Colonic mucosa (tissue), 4 donors: ENCODE measurements around the gene AQP6. TPM values are rescaled to one million over a fixed set of nuclear protein-coding genes. Genes with fewer than 3 reads are reported as not detected.

Source experiments
- DNase-seq: peaks from one replicate; pipeline ENCODE4 v3.0.0-alpha.2; 2020
- H3K27ac ChIP-seq: fragments of 200-600 bp; one replicate; pipeline ENCODE4 v1.8.0; 2021
- H3K27me3 ChIP-seq: fragments of 200-600 bp; one replicate; pipeline ENCODE4 v1.8.0; 2021
- H3K36me3 ChIP-seq: fragments of 200-600 bp; one replicate; pipeline ENCODE4 v1.8.0; 2021
- H3K4me1 ChIP-seq: fragments of 200-600 bp; one replicate; pipeline ENCODE4 v1.8.0; 2021; ENCODE audit warnings: mild to moderate bottlenecking
- H3K4me3 ChIP-seq: fragments of 200-600 bp; one replicate; pipeline ENCODE4 v1.8.0; 2021
- H3K9ac ChIP-seq, 2 donors: one replicate each; pipeline ENCODE4 v1.7.0; 2013; ENCODE audit warnings: control low read depth in 2 of 2, low read depth in 2 of 2, low read length in 2 of 2
- H3K9me3 ChIP-seq: fragments of 200-600 bp; one replicate; pipeline ENCODE4 v1.8.0; 2021
- CTCF ChIP-seq: fragments of 200-600 bp; IDR thresholded peaks from one replicate; pipeline ENCODE4 v1.8.0; 2022; ENCODE audit warnings: antibody characterized with exemption, mild to moderate bottlenecking
- intact Hi-C: fragments of 100-400 bp; cut with DNase I; formaldehyde crosslinking; loops from one replicate; pipeline ENCODE4 v1.14.1; 2022
- total RNA-seq, 2 donors: library from RNA; stranded (reverse); fragmentation: NEBNext Ultra II Directional in 1 of 2; extraction: Animal tissue kit (Norgen Biotek cat#: 25700) in 1 of 2; gene quantifications; one replicate each; pipeline ENCODE4 v1.2.1, GENCODE V29; 2021
- donor health status: healthy.
- donor health status: DM: no; HTN: no; CAD: no.
- donor health status: DM: no; HTN: no; CAD: no.

The AQP6 gene
- total RNA-seq, 2 donors from 2014 or later: not detected

DNA sequence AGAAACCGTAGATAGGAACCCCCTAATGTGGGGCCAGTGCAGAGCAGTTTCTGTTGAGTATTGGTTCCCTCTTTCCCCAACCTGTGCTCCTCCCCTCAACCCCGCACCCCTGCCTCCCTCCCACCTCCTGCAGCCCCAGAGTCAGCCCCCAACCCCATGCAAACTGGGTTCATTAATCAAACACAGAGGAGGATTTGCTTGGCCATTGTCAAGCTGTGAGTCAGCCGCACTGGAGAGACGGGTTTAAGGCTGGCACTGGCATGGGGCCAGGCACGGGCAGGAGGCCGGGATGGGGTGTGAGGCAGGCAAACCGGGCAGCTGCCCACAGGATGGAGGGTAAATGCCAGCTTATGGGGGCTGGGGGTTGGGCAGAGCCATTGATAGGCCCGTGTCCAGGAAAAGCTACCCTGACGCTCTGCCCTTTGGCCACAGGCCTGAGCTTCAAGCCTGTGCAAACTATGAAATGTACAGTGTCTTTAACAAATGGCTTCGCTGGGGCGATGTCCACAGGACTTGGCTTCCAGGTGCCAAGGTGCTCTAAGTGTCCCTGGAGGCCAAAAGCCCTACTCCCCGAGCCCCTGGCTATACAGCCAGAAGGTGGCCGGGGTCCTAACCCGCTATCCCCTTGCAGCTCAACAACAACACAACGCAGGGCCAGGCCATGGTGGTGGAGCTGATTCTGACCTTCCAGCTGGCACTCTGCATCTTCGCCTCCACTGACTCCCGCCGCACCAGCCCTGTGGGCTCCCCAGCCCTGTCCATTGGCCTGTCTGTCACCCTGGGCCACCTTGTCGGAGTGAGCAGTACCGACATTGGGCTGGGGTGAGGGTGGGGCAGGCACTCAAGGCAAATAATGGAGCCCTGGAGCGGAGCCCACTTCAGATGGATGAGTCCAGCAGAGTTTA is 9.6 kb upstream of the AQP6 start:
- H3K27ac ChIP-seq: no peak overlapping the region
- intact Hi-C loops: no loop called here

DNA sequence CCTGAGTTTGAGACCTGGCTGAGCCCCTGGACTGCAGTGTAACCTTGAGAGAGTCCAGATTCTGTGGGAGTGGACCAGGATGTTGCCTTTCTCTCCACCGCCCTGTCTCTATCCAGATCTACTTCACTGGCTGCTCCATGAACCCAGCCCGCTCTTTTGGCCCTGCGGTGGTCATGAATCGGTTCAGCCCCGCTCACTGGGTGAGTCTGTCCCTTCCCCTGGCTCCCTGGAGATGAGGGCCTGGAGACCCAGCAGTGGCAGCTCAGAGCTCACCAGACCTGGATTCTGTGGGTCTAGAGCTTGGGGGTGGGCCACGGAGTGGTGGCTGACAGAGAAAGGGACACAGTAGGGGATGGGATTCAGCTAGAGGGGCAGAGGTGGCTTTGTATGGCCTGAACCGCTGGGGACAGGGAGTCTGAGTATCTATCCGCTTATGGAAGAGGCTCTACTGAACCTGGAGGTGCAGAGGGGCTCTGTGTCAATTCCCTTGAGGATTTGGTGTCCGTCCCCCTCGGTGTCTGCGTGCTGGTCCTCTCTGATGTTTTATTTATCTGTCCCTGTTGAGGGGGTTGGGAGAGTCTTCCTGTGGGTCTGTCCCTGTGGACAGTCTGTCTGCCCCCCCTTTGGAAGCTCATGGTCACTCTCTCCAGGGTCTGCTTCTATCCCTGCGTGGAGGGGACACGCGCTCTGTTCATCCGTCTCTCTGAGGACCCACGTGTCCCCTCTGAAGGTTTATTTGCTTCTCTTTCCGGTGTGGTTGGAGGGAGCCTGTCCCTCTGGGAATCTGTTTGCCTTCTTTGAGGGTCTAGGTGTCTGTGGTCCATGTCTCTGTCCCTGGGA is 8.6 kb upstream of the AQP6 start:
- no peak overlapping the region for H3K27ac ChIP-seq
- no peak overlapping the region for H3K9ac ChIP-seq
- intact Hi-C loops: no loop called here
- TF ChIP-seq CTCF: no peak
- H3K4me1 ChIP-seq: peaks cover 6% of the 10 kb centered on the region
- DNase-seq: no peak
- H3K27me3 ChIP-seq: peaks cover 17% of the 10 kb centered on the region
- no peak overlapping the region for H3K4me3 ChIP-seq
- no peaks in the 10 kb centered on the region for H3K36me3 ChIP-seq
- no peaks in the 10 kb centered on the region for H3K9me3 ChIP-seq

More for the DNA sequence above, 9.6 kb upstream of the AQP6 start:
- Histone ChIP-seq H3K27me3 (peaks cover 17% of the 10 kb centered on the region), H3K4me3 (no peak overlapping the region), H3K9me3 (no peaks in the 10 kb centered on the region), H3K36me3 (no peaks in the 10 kb centered on the region), H3K9ac (no peak overlapping the region), H3K4me1 (peaks cover 6% of the 10 kb centered on the region)
- DNase-seq: peak; percentile 57
- no peak for TF ChIP-seq CTCF

- intact Hi-C loops: no loop called here
- Histone ChIP-seq H3K9me3 (no peaks in the 10 kb centered on the region), H3K9ac (no peak overlapping the region), H3K4me1 (peaks cover 6% of the 10 kb centered on the region), H3K36me3 (no peaks in the 10 kb centered on the region), H3K27me3 (peaks cover 15% of the 10 kb centered on the region), H3K4me3 (no peak overlapping the region), H3K27ac (no peak overlapping the region)
- TF ChIP-seq CTCF: no peak
- no peak for DNase-seq
Measured at GRCh38 chr12:49964849-49965624, 7.7 kb upstream of the AQP6 start.

- peaks cover 6% of the 10 kb centered on the region for H3K4me1 ChIP-seq
- no peak for DNase-seq
- peaks cover 7% of the 10 kb centered on the region for H3K27me3 ChIP-seq
- H3K9ac ChIP-seq: no peak overlapping the region
- no peak overlapping the region for H3K27ac ChIP-seq
- H3K4me3 ChIP-seq: no peak overlapping the region
- intact Hi-C loops: no loop called here
- H3K36me3 ChIP-seq: no peaks in the 10 kb centered on the region
- no peaks in the 10 kb centered on the region for H3K9me3 ChIP-seq
- no peak for TF ChIP-seq CTCF
Measured at GRCh38 chr12:49965836-49966235, 6.9 kb upstream of the AQP6 start.

DNA sequence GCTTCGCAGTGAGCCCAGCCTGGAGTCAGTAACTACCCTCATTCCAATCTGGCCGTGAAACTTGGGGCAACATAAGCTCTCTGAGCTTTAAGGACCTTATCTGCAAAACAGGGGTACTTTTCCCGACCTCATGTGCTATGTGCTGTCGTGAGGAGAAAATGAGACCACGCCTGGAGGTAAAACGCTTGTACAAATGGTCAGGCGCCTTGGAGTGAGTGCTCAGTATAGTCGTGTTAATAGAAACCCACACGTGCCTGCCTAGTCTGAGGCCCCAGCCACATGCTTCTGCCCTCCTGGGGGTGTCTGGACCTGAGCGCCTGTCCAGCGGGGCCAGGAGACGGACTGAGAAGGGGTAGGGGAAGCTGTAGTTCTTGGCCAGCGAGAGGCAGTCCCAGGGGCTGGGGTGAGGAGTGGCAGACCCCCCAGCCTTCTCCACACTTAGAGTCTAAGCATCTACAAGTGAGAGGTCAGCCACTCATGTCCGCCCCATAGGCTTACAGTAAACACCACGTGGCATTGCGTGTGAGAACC is 6.2 kb upstream of the AQP6 start:
- H3K4me1 ChIP-seq: no peaks in the 10 kb centered on the region
- DNase-seq: no peak
- intact Hi-C loops: no loop called here
- no peak overlapping the region for H3K27ac ChIP-seq
- no peaks in the 10 kb centered on the region for H3K36me3 ChIP-seq
- no peaks in the 10 kb centered on the region for H3K27me3 ChIP-seq
- no peaks in the 10 kb centered on the region for H3K9me3 ChIP-seq
- H3K4me3 ChIP-seq: no peak overlapping the region
- TF ChIP-seq CTCF: no peak
- no peak overlapping the region for H3K9ac ChIP-seq
